GM18861 (cell line): ENCODE data around the gene CSTA.
A peak's percentile ranks its signal among the peaks of the same experiment; 100 is the strongest.

ENCODE experiments used
- ATAC-seq: cut with Tn5 transposase; IDR thresholded peaks from one replicate; pipeline ENCODE4 v1.9.1; 2021; ENCODE audit not compliant: unreplicated experiment

Gene CSTA

DNA sequence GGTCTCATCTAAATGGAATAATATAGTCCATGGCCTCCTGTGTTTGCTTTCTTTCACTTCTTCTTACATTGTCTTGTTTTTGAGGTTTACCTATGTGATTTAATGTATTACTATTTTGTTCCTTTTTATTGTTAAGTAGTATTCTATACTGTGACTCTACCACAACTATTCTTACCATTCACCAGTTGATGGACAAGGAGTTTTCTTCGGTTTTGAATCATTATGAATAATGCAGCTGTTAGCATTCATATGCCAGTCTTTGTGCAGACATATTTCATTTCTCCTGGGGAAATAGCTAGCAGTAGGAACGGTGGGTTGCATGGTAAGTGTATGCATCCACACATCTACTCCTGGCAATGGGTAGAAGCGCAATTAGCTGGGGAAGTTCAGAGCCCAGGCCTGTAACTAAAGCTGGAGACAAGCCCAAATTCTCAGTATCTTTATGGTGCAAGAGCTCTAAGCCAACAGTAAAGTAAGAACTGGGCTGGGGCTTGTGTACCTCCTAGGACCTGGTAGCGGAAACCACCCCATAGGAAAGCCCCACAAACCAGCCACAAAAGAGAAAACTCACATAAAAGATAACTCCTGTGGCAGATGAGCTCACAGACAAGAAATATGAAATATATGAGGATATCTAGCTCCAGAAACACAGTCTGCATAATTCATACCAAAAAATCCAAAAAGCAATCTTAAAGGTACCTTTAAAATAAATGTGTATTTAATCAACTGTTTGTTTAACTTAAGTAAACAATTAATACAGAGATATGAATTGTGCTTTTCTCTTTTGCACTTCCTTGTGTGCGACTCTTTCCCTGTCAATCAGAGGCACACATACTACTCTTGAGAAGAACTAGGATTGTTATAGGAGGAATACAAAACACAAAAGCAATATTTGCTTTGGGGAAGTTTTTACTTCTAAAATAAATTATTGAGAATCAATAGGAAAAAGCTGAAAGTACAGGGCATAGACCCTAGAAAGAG lies 2.7 kb upstream of the CSTA start:
- ATAC-seq = no peak

DNA sequence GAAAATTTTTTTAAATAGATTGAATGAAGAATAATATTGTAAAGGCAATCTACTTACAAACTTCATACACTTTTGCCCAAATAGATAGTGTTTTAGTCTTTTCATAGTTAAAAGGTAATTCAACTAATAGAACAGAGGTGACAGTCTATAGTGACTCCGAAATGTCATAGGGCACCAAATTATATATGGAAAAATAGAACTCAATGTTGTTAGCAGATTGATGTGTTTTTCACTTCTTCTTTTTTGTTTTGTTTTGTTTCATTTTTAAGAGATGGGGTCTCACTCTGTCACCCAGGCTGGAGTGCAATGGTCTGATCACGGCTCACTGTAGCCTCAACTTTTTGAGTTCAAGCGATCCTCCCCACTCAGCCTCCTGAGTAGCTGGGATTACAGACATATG lies 721 bp downstream of the CSTA start:
- no peak for ATAC-seq

DNA sequence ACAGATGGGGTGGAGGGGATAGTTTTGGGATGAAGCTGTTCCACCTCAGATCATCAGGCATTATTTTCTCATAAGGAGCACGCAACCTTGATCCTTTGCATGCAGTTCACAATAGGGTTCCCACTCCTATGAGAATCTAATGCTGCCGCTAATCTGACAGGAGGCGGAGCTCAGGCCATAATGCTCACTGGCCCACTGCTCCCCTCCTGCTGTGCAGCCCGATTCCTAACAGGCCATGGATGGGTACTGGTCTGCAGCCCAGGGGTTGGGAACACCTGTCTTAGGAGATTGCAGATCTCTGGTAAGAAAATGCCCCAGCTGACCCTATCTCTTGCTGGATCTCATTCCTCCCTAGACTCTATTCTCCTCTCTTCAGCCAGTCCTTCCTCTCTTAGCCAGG lies 6.8 kb downstream of the CSTA start:
- no peak for ATAC-seq

DNA sequence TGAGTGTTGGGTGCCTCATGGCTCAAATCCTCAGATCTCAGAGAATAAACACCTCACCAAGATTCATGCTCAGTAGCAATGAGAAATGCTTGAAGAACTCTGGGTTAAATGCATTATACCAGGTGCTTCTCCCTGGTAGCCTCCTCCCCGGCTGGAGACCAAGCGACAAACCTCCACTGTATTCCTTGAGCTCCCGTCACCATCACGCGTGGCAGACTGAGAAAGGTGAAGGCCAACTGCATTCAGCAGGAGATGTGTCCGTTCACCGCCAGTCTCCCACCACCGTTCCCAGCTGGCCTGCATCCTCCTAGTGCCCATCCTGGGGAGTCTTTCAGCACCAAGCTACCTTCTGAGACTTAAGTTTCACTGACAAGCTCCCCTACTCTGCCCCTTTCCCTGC lies 7.5 kb downstream of the CSTA start:
- no peak for ATAC-seq

DNA sequence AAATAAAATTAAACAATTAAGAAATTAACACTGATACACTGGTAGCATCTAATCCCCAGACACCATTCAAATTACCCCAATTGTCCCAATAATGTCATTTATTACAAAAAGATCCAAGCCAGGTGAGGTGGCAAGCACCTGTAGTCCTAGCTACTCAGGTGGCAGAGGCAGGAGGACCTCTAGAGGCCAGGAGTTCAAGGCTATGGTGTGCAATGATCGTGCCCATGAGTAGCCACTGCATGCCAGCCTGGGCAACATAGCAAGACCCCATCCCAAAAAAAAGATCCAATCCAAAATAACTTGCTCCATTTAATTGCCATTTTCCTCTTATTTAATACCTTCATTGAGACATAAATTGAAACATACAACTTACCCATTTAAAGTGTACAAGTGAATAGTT lies 17.8 kb downstream of the CSTA start:
- no peak for ATAC-seq

DNA sequence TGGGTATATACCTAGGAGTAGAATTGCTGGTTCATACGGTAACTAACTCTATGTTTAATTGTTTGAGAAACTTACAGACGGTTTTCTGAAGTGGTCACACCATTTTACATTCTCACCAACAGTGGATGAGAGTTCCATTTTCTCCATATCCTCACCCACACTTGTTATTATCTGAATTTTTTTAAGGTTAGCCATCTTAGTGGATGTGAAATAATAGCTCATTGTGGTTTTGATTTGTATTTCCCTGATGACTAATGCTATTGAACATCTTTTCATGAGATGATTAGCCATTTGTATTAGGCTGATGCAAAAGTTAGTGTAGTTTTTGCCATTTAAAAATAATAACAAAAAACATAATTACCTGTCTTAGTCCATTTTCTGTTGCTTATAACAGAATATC lies 18.6 kb downstream of the CSTA start:
- no peak for ATAC-seq

DNA sequence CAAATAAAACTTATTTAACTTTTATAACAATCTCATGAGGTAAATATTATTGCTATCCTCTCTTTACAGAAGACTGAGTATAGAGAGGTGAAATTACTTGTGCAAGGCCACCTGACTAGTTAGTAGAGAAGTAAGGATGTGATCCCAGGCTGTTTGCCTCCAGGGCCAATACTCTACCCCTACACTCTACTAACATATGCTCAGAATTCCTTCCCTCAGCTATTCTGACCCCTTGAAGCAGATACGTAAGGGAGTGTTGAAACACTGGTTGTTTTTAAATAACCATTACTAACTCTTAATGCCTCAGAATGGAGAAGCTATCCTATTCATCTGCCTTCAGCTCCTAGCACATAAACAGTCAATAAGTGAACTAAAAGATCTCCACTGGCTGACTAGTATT lies 24.1 kb downstream of the CSTA start:
- no peak for ATAC-seq

DNA sequence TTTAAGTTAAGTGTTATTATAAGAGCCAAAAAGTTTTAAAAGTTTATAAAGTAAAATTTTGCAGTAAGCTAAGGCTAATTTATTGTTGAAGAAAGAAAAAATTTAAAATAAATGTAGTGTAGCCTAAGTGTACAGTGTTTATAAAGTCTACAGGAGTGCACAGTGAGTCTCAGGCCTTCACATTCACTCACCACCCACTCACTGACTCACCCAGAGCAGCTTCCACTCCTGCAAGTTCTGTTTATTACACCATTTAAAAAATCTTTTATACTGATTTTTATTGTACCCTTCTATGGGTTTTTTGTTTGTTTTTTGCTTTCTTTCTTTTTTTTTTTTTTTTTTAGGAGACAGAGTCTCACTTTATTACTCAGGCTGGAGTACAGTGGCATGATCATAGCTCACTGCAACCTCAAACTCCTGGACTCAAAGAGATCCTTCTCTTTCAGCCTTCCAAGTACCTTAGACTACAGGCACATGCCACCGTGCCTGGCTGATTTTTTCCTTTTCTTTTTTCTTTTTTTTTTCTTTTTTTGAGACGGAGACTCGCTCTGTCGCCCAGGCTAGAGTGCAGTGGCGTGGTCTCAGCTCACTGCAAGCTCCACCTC lies 25.9 kb downstream of the CSTA start:
- ATAC-seq = no peak

DNA sequence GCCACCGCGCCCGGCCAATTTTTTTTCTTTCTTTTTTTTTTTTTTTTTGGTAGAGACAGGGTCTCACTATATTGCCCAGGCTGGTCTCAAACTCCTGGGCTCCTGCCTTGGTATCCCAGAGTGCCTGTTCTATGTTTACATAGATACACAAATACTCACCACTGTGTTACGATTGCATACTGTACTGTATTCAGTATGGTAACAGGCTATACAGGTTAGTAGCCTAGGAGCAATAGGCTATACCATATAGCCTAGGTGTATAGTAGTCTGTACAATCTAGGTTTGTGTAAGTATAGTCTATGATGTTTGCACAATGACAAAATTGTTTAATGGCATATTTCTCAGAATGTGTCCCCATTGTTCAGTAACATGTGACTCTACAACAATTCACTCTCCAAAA lies 26.6 kb downstream of the CSTA start:
- no peak for ATAC-seq

DNA sequence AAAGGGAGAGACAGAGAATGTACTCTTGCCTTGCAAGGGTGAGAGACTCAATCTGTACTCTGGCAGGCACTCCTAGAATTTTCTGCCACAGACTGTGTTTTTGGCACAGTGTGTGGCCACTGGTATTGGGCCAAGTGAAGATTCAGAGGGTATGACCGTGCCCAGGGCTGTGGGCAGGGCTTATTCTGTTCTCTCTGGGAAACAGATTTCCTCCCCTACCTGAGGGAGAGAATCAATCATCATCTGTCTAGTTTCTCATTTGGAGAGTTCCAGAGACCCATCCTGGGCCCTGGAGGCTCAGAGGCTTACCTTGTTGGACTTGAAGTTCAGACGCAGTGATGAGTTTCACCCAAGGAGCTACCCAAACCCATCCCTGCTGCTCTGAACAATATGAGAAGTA lies 28.2 kb downstream of the CSTA start:
- ATAC-seq = no peak

DNA sequence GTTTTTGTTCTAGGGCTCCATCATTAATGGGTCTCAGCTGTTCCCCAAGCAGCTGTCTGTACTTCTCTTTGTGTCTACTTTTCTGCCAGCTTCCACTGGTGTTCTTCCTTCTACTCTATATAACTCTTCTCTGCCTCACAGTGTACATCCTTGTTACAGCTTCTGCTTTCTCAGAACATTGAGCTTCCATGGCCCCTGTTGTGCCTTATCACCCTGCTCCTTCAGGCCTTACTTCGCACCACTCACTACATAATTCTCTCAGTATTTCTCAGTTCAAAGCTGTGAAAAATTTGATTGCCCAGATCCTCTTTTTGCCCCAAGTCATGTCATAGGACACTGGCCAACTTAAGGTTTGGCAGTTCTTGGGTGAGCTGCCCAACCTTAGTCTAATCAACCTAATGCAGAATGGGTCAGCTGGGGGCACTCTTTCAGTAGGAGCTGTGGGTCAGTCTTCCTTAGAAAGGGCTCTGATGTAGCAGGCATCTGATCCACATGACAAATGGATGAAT lies 28.9 kb downstream of the CSTA start:
- ATAC-seq = no peak

DNA sequence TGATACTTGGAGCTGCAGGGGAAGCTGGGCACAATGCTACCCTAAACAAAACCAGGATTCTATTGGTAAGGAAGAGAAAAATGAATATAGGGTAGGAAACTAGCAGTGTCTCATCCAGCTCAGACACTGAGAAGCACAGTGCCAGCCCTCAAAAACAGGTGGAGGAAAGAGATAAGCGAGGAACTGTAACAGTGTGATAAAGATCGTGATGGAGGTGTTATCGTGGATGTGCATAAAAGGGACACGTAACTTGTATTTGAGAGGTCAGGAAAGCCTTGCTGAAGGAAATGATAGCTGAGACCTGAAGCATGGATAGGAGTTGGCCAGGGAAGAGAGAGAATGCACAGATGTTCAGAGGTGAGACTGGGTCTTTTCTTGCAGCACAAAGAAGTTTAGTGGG lies 30.6 kb downstream of the CSTA start:
- no peak for ATAC-seq

DNA sequence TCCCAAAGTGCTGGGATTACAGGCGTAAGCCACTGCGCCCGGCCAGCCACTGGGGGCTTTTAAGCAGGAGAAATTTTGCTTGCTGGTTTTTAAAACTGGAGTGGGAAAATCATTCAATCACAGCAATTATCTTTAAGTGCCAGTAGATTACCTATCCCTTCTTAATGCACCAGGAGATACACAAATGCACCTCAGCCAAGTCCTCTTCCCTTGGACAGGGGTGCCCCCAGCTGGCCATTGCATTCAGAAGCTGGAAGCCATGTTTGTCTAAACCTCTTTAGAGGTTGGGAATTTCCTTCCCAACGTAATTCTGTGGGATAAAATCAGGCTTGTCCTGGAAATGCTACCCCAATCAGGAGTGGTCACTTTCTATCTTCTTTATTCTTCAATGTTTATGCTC lies 31.4 kb downstream of the CSTA start:
- no peak for ATAC-seq

DNA sequence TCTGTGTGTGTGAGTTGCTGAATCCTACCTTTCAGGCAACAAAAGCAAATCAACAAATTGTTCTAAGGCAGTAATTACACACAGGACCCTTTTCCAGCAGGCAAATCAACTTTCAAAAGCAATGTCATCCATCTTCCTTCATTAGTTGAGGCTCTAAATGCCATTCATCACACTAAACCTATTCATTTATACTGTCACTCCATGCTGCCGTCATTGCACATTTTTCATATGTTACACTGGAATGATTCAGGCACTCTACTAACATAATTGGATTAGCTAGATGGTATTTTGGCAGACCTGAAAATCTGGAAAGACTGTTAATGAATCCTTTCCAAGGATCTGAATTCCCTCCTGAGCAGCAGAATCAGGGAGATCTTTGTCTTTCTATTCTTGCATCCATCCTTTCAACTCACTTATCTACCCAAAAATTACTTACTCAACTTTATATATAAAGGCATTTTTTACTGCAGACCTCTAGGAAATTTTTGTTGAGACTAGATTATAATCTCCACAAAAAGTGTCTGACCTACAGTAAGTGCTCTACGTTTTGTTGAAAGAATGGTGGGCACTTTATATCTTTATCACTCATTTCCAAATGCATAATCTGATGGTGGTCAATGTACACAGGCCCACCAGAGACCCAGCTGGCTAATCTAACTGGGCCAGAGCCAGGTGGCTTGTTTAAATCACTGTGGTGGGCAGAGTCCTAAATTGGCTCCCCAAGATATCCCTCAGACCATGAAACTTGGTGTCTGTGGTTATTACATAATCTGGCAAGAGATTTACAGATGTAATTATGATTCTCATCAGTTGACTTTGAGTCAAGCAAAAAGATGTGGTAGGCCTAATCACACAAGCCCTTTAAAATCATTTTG lies 33.0 kb downstream of the CSTA start:
- ATAC-seq = no peak

DNA sequence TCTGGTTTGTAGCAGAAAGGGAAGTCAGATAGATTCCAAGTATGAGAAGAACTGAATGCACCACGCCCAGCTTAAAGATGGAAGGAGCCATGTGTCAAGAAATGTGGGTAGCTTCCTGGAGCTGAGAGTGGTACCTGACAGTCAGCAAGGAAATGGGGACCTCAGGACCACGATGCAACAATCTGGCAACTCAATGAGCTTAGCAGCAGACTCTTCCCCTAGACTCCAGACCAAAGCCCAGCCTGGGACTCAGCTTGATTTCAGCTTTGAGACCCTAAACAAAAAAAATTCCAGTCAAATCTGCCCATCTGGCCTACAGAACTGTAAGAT lies 33.6 kb downstream of the CSTA start:
- ATAC-seq = no peak

DNA sequence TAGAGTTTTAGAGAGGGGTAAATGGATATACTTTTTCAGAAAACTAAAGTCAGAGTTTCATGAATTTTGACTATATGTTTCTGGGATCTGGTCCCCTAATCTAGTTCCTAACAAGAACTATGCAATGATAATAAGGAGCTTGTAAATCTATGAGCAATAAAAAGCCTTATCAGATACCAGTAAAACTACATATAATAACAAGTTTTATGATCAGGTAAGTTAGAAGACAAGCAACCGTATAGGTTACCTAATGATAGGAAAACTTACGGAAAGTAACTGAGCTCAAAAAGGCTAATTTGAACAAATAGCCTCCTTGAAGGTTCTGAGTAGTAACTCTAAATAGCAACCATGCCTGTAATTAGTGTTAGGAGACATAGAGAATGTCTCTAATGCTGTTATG lies 37.0 kb downstream of the CSTA start:
- no peak for ATAC-seq

DNA sequence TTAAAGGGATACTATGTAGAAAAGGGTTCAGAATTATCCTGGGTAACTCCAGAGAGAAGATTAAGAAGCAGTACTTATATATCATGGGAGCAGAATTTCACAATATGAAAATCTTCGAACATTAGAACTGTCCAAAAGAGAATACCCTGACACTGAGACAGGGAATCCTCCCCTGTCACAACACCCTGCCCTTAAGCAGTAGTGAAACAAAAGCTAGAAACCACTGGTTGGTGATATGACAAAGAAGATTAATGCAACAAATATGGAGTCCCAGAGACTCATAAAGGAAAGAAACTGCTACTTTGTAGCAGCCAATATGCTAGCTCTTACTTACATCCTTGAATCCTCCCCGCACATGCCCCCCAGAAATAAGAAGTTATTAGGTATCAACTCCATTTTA lies 39.4 kb downstream of the CSTA start:
- ATAC-seq = no peak

DNA sequence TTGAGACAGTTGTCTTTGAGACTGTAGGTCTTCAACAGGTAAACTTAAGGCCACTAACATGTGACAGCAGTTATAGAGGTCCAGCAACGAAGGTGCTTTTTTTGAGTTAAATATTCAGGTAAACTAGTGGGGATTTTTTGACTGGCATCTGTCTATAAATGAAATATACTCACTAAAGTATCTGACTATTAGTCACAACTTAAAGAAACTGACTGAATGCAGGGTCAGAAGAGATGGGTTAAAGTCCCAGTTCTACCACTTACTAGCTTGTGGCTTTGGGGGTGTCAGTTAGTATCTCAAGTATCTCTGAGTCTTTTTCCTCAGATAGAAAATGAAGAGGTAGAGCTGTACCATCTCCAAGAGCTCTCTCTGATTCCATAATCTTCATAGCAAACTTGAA lies 40.0 kb downstream of the CSTA start:
- peak; percentile 47 for ATAC-seq

DNA sequence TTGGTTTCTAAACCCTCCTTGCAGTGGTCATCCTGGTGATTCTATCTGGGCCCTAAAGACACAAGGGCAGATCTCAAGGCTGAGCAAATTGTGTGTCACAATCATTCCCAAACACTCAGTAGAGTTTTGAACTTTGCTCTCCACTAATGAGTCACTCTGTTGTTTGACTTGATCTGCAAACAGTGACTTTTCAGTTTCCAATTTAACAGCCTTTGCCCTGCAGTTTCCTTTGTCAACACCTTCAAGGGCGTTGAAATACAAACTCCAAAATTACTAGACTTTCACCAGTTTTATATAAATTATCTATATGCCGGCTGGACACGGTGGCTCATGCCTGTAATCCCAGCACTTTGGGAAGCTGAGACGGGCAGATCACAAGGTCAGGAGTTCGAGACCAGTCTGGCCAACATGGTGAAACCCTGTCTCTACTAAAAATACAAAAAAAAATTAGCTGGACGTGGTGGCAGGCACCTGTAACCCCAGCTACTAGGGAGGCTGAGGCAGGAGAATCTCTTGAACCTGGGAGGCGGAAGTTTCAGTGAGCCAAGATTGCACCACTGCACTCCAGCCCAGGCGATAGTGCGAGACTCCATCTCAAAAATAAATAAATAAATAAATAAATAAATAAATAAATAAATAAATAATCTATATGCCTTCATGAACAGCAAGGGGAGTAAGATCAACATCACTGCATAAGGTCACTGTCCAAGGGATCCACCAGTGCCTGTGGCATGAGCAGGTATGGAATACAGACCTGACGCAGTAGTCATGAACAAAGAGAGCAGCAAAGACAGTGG lies 40.7 kb downstream of the CSTA start:
- ATAC-seq = peak; percentile 82

DNA sequence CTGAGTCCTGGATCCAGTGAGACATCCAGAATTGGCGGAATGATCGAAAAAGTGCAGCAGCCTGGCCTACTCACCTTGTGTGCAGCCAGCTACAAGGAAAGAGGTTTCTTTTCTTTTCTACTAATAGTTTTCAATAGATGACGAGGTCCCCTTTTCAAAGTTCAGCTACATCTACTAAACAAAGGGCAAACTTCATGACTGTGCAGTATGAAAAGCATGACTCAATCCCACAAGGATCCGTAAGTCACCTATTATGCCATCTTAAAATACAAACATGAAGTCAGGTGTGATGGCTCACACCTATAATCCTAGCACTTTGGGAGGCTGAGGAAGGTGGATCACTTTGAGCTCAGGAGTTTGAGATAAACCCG lies 41.3 kb downstream of the CSTA start:
- no peak for ATAC-seq

DNA sequence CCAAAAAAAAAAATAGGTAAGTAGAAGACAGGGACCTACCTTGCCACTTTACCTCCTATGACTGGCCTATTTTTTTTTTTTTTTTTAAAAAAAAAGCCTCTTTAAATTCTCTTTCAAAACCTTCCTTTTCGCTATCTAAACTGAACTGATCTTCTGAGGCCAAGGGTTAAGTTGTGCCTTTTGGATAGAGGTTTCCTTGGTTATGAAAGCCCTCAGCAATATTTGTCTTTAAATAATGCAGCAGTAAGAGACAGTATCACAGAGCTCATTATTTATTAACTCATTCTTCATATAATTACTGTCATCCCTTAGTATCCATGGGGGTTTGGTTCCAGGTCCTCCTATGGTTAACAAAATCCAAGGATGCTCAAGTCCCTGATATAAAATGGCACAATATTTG lies 49.0 kb downstream of the CSTA start:
- no peak for ATAC-seq
